NCI-H526 treated with DMSO at 0.1 percent for 48 hours (cell line): ENCODE measurements around the gene KRT7.
"Not testable (repeated sequence)": the region's sequence is repeated elsewhere in the genome, so short reads cannot be mapped to it uniquely, and the experiment has no call there.

Experiments
- DNase-seq: peaks from one replicate; lab custom pipeline; 2025; lab: John Stamatoyannopoulos, UW

Gene KRT7

GRCh38 chr12:52229836-52230343, 3.2 kb upstream of the KRT7 start:
- DNase-seq: no peak

- no peak for DNase-seq
Measured at GRCh38 chr12:52230364-52231281, 2.4 kb upstream of the KRT7 start.

GRCh38 chr12:52231305-52232202, 1.5 kb upstream of the KRT7 start:
- DNase-seq: no peak

- no peak for DNase-seq
Measured at GRCh38 chr12:52232203-52232673, 805 bp upstream of the KRT7 start.

GRCh38 chr12:52233462-52234207, 592 bp downstream of the KRT7 start:
- no peak for DNase-seq

GRCh38 chr12:52234223-52234810, 1.3 kb downstream of the KRT7 start:
- DNase-seq: no peak

- DNase-seq: no peak
Measured at GRCh38 chr12:52235001-52235764, 2.1 kb downstream of the KRT7 start.

GRCh38 chr12:52235822-52236361, 2.8 kb downstream of the KRT7 start:
- DNase-seq: no peak

GRCh38 chr12:52236386-52237050, 3.5 kb downstream of the KRT7 start:
- DNase-seq: no peak

GRCh38 chr12:52238207-52238840, 5.3 kb downstream of the KRT7 start:
- DNase-seq: no peak

GRCh38 chr12:52238916-52239646, 6.0 kb downstream of the KRT7 start:
- DNase-seq: no peak

- no peak for DNase-seq
Measured at GRCh38 chr12:52239767-52240166, 6.7 kb downstream of the KRT7 start.

- not testable (repeated sequence) for DNase-seq
Measured at GRCh38 chr12:52240247-52240646, 7.2 kb downstream of the KRT7 start.

- no peak for DNase-seq
Measured at GRCh38 chr12:52241205-52241842, 8.3 kb downstream of the KRT7 start.

- no peak for DNase-seq
Measured at GRCh38 chr12:52242442-52243258, 9.6 kb downstream of the KRT7 start.

- DNase-seq: no peak
Measured at GRCh38 chr12:52243259-52243855, 10.3 kb downstream of the KRT7 start.
